NCI-H1092 (cell line): ENCODE data around the gene BFSP2.
A peak's percentile ranks its signal among the peaks of the same experiment; 100 is the strongest.

Source experiments
- DNase-seq: peaks from one replicate; lab custom pipeline; 2025; lab: John Stamatoyannopoulos, UW

Gene BFSP2

DNA sequence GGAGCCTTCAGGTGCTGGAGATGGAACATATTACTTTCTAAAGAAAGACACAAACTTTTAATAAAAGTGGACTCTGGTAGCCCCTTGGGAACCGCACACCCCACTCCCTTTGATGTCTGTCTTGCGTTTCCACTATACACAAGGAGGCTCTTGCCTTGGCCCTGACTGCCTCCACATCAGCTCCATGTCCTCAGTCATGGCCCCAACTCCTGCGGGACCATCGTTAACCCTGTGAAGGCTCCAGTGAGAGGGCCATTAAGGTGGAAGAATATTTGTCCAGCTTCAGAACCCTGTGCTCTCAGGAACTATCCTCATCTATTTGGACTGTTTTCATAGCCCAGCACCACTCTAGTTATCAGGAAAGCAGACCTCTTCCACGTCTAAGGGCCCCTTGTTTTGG lies 16.1 kb upstream of the BFSP2 start:
- no peak for DNase-seq

DNA sequence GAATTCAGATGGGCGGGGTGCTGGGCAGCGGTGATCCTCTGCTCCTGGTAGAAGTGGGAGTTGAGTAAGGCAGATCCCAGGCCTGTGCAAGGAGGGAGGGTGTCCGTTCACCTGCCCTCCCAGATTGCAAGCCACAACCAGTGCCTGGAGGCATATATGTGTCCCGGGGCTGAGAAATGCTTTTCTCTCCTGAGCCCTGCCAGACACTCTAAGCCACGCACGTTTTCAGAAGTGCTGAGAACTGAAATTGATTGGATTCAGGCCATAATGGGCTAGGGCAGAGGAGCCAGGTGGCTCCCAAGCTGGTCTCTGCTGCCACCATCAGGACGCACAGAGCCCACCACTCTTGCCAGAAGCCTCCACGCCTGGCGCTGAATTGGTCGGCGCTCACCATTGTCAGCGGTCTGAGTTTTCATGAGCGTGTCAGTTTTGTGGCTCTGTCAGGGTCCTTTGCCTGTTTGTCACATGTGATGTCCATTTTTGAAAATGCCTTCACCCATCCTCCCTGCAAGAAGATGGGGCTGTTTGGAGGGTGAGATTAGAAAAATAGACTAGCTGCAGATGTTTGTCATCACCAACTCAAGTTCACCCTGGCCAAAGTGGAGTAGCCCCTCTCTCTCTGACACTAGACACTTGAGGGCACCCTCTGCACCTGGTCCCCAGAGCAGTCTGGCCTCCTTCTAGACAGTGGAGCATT lies 15.4 kb upstream of the BFSP2 start:
- peak; percentile 84 for DNase-seq

DNA sequence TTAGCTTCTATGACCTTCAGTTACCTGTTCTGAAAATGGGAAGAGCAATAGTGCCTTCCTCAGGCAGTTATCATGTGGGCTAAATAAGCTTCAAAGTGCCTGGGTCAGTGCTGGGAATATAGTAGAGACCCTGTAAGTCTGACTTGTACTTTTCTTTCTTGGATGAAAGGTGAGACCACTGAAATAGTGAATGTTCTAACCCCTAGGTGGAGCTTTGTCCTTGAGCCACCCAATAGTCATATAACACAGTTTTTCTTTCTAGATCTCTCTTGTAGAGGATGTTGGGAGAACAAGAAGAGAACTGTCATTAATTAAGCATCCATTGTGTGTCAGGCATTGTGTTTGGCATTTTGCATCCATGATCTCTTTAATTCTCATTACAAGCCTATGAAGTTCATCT lies 13.0 kb upstream of the BFSP2 start:
- DNase-seq = no peak

DNA sequence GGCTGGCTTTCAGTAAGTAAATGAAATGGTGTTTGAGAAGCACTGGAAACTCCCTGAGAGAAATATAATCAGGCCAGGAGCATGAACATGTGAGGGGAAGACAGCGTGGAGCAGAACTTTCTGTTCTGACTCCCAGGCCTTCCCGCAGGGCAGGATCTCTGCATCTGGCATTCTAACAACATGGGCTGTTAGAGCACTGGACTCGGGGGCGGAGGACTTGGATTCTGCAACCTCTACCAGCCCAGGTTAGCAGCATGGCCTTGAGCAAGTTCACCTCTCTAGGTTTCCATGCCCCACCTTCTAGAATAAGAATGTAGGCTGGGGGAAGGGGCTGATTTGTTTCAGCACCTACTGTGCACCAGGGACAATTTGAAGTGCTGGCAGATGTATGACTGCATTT lies 12.5 kb upstream of the BFSP2 start:
- DNase-seq = no peak

DNA sequence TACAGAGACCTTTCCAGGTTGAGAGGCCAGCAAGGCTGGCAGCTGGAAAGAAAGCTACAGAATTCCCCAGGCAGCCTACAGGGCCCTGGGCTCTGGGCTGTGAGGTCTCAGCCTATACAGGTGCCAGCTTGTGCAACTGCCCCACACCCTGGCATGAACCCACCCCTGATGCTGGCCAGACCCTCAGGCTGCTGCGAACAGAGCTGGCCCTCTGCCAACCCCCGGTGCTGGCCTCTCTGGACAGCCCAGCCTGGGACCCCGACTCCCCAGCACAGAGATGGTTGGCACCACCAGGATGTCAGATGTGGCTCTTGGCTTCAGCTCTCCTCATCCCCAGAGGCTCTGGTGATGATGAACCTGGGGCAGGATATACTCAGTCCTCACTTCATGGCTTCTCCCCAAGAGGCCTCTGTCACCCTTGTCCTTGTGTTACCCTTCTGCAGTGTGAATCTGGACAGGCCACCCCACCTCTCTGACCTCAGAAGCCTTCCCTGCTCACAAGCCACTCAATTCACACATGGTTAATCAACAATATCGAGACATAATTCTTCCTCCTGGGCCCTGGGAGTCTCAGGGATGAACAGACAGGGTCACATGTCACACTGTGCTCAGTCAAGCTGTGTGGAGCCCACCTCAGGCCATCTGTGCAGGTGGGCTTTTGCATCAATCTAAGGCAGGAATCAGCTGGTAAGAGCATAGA lies 11.0 kb upstream of the BFSP2 start:
- no peak for DNase-seq

DNA sequence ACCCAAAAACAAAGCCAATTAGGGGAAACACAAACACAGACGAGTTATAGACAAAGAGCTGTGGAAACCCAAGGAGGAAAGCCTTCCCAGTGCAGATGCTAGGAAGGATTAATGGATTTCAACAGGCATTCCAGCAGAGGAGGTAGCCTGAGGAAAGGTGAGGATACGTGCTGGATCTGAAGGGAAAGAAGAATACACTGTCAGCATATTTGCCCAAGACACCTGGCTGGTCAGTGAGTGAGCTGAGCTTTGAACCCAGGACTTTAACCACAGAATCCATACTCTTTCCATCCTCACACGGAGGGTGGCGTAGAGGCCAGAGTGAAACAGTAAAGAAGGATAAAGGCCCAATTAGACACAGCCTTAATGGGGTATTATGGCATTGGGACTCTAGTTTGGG lies 9.1 kb upstream of the BFSP2 start:
- DNase-seq = no peak

DNA sequence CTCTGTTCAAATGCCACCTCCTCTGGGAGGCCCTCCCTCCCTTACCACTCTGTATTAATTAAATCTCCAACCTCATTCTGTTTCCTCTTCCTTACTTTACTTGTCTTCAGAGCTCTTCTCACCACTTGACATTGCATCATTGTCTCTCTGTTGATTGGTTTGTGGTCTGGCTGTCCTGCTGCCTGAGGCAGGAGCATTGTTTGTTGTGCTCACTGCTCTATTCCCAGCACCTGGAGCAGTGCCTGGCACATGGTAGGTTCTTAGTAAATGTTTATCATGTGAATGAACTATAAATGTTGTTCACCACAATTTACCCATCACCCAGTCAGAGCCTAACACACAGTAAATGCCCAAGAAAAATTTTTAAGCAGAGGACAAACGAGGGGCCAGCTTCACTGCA lies 6.7 kb upstream of the BFSP2 start:
- no peak for DNase-seq

DNA sequence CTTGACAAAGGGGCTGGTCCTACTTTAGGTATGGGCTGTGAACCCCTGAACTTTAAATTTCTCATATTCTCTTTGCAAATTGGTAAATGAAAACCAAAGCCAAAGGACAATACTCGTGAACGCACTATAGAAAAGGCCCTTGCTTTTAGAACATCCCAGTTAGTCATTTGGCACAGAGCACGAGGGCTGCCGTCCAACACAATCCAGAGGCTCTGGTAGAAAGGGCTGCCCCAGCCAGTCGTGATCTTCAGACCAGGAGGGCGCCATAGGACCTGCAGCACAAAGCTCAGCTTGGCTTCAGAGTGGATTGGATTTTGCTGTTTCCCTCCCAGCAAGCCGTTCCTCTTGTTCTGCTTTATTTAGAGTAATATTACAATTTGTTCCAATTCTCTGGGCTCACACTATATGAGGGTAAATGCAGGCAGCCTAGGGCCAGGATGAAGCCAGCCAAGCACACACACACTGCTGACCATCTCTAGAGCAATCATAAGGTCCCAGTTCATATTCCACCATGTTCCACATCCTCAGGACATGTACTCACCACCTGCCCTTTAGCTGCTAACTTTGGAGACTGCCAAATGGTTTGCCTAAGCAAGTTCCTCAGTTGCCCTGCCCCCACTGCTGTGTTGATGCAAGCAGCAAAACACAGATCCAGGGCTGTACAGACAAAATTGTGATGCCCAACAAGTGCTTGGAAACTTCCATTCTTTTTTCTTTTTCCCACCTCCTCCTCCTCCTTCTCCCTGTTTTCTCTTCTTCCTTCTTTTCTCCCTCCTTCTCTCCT lies 6.0 kb upstream of the BFSP2 start:
- no peak for DNase-seq

DNA sequence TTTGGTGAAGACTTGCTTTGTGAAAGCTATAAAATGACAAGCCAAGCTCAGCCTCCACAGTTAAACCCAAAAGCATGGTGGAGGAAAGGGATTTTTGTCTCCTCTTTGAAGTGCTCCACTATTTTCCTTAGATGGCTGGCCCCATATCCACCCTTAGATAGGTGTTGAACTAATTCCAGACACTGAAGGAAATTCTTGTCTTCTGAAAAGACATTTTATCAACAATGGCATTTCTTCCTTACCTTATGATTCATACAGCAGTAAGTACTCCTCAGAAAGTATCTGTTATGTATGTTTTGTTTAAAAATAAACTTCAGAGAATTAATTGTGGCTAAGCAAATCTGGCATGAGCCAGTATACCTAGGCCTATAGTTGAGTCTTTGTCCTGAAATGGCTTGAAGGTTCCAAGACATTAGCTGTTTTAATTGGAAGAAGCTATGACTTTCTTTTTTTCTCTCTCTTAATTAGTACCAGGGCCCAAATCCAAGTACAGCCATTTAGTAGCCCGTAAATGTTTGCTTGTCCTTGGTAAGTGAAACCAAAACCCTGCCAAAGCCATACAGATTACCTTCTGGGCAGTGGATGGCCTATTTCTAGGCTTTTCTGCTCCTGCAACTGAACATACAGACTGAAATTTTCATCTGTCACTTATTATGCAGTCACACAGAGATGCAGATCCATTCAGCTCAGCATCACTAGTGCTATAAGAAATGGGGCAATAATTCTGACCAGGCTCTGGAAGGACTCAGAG lies 5.1 kb upstream of the BFSP2 start:
- no peak for DNase-seq

DNA sequence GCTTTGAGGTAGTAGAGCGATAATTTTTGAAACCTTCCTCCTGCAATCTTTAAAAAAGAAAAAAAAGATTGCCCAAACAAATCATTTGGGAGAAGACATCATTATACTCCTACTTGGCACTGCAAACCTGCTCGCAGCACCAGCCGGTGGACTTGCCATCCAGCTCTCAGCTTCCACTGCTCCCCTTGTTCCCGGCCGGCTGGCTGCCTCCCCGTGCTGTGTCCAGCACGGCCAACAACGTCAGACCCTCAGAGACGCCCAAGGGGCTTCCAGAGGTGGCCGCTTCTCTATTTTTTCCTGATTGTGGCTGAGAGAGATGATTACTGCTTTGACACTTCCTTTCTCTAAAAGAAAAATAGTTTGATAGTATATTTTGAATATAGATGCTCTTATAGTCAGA lies 3.0 kb upstream of the BFSP2 start:
- DNase-seq = no peak

DNA sequence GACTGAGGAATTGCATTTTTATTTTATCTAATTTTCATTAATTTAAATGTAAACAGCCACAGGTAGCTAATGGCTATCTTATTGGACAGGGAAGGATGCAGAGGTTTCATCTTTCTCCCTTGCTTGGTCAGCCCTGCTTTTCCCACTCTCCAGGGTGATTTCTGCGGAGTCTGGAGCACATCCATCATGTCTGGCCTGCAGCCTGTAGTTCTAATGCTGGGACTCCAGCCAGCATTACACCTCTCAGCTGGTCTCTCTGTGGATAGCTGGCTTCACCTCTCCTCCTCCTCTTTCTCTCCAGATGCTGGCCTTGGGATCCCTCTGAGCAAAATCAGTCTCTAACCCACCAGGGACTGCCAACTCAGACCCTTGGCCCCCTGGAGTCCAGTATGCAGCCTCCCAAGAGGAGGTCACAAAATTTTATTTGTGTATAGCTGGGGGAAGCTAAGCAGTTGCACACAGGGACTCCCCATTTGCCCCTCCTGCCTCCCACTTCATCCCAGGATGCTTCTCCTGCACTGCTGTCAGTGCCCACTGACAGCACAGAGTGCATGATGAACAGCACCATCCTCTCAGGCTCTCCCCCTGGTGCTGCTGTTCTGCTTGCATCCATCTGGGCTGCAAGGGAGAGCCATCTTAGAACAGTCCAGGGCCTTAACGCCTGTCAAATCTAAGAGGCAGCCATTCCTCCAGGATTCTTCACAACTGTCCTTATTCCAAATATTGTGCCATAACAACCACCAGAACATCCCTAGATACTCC lies 1.7 kb downstream of the BFSP2 start:
- DNase-seq = peak; percentile 74

DNA sequence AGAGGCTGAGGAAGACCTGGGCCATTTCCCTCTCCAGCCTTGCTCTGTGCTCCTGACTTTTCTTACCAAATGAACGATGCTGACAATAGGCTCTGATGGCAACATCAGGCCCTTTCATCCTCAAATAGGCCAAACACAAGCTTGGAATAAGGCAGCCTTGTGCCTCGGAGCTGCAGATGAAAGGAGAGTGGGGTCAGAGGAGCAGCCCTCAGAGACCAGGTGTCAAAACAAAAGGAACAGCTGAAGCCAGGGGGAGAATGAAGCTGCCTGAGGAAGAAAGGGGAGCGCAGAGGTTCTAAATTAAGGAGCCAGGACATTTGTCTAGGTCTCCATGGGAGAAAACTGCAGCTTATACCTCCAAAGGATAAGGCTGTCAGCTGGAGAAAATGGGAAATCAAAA lies 5.1 kb downstream of the BFSP2 start:
- DNase-seq = no peak

DNA sequence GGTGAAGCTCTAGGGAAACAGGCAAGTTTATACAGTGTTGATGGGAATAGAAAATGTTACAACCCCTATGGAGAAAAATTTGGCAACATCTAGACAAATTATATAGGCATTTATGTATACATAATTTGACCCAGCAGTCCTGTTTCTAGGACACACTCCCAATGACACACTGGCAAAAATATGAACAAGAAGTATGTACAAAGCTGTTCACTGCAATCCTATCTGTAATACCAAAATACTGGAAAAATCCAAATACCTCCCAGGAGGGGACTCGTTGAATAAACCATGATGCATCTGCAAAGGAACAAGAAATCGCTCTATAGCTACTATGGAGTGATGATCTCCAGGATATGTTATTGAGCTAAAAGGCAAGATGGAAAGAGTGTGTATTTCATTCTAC lies 8.5 kb downstream of the BFSP2 start:
- no peak for DNase-seq

DNA sequence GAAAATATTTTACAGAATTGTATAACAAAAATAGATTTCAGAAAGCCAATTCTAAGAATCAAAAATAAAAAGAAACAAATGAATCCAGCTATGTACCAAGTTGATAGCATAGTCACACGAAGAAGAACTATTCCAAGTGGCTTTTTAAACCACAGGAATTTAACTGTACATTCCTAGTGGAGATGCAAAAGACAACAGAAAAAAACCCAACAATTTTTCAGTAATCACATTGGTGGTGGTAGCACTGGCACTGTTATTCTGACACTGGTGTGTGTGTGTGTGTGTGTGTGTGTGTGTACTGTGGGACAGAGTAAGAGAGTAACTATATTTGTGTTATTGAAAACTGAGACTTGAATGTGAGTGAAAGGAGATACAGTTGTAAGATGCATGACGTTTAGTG lies 9.1 kb downstream of the BFSP2 start:
- no peak for DNase-seq

DNA sequence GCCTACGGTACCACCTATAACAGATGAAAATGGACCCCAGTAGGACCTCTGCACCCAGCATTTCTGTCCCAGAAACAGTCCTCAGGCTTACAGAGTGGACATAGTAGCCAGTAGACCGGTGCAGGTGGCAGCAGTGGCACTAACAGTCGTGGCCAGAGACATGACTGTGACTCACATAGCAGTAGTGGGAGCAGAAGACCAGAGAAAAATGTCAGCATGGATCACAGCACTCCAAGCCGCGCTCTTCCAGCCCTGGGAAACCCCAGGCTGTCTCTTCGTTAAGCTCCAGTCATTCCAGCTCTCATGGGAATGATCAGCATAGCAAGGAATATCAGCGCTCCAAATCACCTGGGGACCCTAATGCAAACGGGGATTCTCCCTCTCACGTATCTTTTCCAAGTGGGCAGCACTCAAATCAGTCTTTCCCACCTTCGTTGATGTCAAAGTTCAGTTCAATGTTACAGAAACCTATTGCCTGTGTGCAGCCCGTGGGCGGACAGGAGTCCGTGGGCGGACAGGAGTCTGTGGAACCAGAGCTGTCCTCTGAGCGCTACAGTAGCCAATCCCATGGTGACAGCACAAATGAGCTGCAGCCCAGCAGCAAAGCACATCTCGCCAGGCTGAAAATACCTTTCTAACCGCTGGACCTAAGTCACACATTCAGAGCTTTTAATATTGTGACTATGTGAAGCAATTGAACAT lies 10.5 kb downstream of the BFSP2 start:
- DNase-seq = no peak

DNA sequence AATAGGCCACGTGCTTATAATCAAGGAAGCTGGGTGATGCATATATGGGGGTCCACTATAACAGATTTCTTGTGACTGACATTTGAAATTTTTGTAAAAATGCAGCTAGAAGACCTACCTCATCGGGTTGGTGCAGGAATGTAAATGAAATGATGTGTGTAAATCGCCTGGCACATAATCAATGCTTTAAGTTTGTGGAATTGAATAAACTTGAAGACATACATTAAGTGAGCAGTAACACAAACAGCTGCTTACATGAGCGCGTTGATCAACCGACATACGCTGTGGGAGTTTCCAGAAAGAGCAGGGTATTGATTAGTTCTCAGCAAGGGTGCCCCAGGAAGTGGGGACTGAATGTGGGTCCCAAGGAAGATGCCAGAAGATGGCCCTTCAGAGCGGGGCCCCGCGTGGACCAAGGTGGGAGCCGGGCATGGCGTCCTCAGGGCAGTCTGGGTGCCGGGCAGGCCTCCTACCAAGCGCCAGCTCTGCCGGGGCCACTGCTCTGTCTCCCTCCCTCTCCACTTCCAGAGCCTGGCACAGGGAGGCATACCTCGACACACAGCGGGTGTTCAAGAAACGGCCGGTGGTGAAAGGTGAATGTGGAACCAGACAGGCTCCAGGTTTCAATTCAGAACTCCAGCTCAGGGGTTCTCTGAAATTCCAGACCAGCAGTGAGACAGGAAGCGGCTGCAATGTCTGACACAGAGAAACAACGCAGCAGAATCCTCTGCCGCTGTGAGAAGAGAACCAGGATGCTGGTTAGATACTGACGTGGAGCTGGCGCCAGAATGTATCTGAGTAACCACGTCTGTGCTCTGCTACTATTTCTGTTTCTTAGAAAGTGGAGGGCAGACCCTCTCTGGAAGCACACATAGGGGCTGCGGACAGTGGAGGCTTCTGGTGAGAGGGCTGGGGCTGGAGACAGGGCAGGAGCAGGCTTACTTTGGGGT lies 12.6 kb downstream of the BFSP2 start:
- no peak for DNase-seq

DNA sequence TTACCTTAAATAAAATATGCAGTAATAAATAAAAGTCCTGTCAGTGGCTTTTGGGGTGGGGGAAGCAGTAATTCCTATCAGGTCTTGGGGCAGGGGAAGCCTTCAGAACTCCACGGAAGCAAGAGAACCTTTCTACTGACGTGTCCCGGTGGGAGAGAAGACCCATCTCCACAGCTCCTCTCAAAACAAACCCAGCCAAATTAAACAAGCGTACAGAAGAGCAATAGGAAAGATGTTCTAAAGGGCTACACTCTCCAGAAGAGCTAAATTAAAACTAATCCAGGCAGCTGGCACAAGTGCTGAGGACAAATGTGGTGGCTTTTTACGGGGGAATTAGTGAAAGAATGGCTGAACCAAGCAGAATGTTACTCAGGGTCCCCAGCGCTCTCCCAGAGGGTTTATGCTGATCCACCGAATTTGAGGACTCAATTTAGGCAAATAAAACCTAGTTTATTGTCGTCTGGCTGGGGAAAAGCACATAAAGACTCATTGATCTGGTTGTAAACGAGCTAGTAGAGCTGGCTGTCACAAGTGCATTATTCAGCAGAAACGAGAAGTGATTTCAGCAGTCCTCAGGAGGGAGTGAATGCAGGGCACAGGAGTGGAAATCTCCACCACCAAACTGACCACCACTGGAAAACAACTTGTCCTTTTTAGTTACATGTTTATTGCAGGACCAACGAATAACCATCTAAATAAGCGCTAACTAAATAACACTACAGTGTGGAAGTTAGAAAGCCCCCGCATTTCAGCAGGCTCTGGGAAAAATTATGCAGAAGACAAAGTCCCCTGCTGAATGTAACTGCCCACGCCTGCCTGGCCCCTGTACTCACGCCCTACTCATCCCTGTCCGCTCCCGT lies 13.5 kb downstream of the BFSP2 start:
- DNase-seq = no peak

DNA sequence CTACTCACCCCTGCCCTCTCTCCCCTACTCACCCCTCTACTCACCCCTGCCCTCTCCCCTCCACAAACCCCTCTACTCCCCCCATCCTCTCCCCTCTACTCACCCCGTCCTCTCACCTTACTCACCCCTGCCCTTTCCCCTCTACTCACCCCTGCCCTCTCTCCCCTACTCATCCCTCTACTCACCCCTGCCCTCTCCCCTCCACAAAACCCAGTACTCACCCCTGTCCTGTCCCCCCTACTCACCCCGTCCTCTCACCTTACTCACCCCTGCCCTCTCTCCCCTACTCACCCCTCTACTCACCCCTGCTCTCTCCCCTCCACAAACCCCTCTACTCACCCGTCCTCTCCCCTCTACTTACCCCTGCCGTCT lies 14.2 kb downstream of the BFSP2 start:
- DNase-seq = no peak

DNA sequence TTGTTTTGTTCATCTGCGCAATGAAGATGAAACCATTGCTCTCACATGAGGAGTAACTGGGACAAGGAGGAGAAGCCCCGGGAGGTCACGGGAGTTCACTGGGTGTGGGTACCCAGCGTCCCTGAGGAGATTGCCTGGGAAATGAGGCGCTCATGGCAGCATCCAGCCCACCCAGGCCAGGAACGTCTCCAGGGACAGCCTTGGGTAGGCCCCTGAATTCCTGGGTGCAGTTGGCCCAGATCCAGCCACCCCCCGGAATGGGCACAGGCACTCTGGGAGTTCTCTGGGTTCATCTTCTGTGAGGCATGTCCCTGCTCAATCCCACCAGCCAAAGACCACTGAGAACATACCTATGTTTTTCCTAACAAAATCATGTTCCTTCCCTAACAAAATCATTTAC lies 18.5 kb downstream of the BFSP2 start:
- no peak for DNase-seq
